Left ventricle myocardium inferior (tissue), 1 donor: Measurements from ENCODE around the gene JPH3. TPM values are rescaled to one million over a fixed set of nuclear protein-coding genes. Genes with fewer than 3 reads are reported as not detected.

Experiments used
- DNase-seq: peaks from one replicate; pipeline ENCODE4 v3.0.0-alpha.2; 2020
- H3K27ac ChIP-seq: fragments of 200-600 bp; replicated peaks from 2 replicates; pipeline ENCODE4 v1.8.0; 2021
- H3K27me3 ChIP-seq: fragments of 200-600 bp; 2 replicates; pipeline ENCODE4 v1.8.0; 2021; ENCODE audit warnings: low read depth
- H3K36me3 ChIP-seq: fragments of 200-600 bp; 2 replicates; pipeline ENCODE4 v1.8.0; 2021
- H3K4me1 ChIP-seq: fragments of 200-600 bp; 2 replicates; pipeline ENCODE4 v1.8.0; 2021
- H3K4me3 ChIP-seq: fragments of 200-600 bp; 2 replicates; pipeline ENCODE4 v1.8.0; 2021; ENCODE audit warnings: mild to moderate bottlenecking, moderate library complexity
- H3K9me3 ChIP-seq: fragments of 200-600 bp; replicated peaks from 2 replicates; pipeline ENCODE4 v1.8.0; 2021
- intact Hi-C: fragments of 100-400 bp; cut with micrococcal nuclease; formaldehyde crosslinking; loops from one replicate; pipeline ENCODE4 v1.11.0; 2022
- total RNA-seq: library from RNA; stranded (reverse); fragmentation: NEBNext Ultra II Directional; extraction: Animal tissue kit (Norgen Biotek cat#: 25700); gene quantifications from one replicate; pipeline ENCODE4 v1.2.1, GENCODE V29; 2021
- TF ChIP-seq, protein P1 (sequence below): fragments of 200-600 bp; IDR thresholded peaks from 2 replicates; pipeline ENCODE4 v1.8.0; 2021; ENCODE audit warnings: antibody characterized with exemption, mild to moderate bottlenecking, borderline replicate concordance
- donor health status: DM: no; HTN: yes; CAD: no; lungs with severe emphysema.

The JPH3 gene
- total RNA-seq, 1 donor from 2014 or later, result 0.14 TPM

DNA sequence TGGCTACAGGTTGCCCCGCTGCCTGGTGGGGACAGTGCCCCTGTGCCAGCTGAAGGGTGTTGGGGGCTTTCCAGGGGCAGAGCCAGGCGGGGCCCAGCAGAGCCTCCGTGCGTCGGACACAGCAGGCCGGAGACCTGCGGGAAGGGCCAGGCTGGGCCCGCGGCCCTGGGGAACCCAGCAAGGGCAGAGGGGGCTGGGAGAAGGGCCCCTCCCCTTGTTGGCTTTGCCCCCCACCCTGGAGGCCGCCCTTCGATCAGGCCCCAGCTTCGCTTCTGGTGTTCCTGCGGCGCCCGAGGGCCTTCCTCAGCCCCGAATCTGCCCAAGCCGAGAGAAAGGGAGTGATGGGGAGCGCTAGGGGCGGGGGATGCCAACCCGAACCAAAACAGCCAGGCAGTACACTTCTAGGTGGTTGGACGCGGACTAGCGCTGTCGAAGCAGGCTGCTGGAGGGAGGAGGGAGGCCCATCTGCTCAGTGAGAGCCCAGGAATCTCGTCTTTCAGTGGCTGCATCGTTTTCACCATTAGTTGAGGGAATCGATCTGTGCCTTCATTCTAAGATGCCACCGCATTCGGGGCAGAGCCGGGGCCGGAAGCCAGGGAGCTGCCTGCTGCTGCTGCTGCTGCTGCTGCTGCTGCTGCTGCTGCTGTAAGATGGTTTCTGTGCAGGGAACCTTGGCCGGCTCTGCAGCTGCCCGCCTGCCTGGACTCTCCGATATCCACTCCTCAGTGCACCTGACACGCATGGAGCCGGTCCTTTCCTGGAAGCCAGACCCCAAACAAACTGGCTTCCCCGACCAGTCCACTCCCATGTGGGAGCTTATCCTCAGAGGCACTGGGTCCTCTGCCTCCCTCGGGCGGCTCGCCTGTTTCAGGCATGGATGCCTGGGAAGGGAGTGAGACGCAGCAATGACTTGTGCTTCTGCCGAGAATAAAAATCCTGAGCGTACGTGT lies 1.7 kb downstream of the JPH3 start:
- Histone ChIP-seq H3K4me1 (peaks cover 8% of the 10 kb centered on the region), H3K27me3 (peaks cover 95% of the 10 kb centered on the region), H3K36me3 (no peaks in the 10 kb centered on the region), H3K4me3 (no peak overlapping the region), H3K27ac (no peak overlapping the region), H3K9me3 (peaks cover 2% of the 10 kb centered on the region)
- DNase-seq, result no peak
- intact Hi-C loops, result no loop called here
- TF ChIP-seq, protein P1, sequence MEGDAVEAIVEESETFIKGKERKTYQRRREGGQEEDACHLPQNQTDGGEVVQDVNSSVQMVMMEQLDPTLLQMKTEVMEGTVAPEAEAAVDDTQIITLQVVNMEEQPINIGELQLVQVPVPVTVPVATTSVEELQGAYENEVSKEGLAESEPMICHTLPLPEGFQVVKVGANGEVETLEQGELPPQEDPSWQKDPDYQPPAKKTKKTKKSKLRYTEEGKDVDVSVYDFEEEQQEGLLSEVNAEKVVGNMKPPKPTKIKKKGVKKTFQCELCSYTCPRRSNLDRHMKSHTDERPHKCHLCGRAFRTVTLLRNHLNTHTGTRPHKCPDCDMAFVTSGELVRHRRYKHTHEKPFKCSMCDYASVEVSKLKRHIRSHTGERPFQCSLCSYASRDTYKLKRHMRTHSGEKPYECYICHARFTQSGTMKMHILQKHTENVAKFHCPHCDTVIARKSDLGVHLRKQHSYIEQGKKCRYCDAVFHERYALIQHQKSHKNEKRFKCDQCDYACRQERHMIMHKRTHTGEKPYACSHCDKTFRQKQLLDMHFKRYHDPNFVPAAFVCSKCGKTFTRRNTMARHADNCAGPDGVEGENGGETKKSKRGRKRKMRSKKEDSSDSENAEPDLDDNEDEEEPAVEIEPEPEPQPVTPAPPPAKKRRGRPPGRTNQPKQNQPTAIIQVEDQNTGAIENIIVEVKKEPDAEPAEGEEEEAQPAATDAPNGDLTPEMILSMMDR, result no peak

DNA sequence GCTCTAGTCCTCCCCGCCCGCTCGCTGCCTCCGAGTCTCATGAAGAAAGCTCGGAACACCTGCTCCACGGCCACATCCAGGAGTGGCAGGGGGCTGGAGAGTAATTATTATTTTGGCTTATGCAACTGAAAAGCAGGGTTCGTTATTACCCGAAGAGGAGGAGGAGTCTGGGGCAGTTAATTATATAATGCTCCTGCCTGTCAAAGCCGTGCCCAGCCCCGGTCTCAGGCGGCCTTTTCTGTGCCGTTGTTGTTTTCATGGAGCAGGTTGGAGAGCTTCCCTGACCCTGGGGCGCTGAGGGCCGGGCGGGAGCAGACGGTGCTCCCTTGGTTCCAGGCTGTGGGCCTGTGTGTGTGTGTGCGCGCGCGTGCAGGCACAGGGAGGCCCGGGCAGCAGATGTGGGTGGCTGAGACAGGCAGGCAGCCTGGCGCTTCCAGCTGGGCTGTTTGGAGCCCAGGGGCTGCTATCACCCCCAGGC lies 2.4 kb downstream of the JPH3 start:
- Histone ChIP-seq H3K27me3 (peaks cover 95% of the 10 kb centered on the region), H3K4me1 (peaks cover 8% of the 10 kb centered on the region), H3K27ac (no peak overlapping the region), H3K36me3 (no peaks in the 10 kb centered on the region), H3K9me3 (no peaks in the 10 kb centered on the region), H3K4me3 (no peak overlapping the region)
- DNase-seq, result no peak
- intact Hi-C loops, result no loop called here
- TF ChIP-seq, protein P1, result no peak

GRCh38 chr16:87607223-87607622 lies 4.9 kb downstream of the JPH3 start:
- DNase-seq, result no peak
- H3K27ac ChIP-seq, result no peak overlapping the region
- H3K36me3 ChIP-seq, result no peaks in the 10 kb centered on the region
- TF ChIP-seq, protein P1, result no peak
- no peaks in the 10 kb centered on the region for H3K9me3 ChIP-seq
- intact Hi-C loops, result no loop called here
- no peak overlapping the region for H3K4me3 ChIP-seq
- peaks cover 92% of the 10 kb centered on the region for H3K27me3 ChIP-seq
- peaks cover 4% of the 10 kb centered on the region for H3K4me1 ChIP-seq

DNA sequence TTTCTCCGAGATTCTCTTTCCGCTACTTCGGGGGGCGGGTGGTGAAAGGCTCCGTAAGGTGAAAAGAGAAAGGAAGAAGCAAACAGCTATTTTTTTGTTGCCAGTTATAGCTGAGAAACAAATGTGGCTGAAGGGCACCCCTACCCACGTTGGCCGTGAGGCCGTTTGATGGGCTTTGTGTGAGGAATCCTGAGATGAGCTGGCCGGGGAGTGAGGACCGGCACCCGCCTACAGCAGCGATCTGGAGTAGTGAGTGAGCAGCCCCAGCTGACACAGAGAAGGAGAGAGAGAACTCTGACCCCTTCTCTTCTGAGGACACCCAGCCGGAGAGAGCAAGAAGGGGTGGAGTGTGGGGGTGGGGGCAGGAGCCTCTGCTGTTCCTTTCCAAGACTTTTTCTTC lies 5.6 kb downstream of the JPH3 start:
- Histone ChIP-seq H3K27me3 (peaks cover 90% of the 10 kb centered on the region), H3K27ac (no peak overlapping the region), H3K4me3 (no peak overlapping the region), H3K36me3 (no peaks in the 10 kb centered on the region), H3K4me1 (peaks cover 4% of the 10 kb centered on the region), H3K9me3 (no peaks in the 10 kb centered on the region)
- intact Hi-C loops, result no loop called here
- DNase-seq, result no peak
- TF ChIP-seq, protein P1, result no peak

- H3K9me3 ChIP-seq, result no peaks in the 10 kb centered on the region
Observed at GRCh38 chr16:87608400-87608985, 6.2 kb downstream of the JPH3 start.

More at GRCh38 chr16:87608400-87608985, 6.2 kb downstream of the JPH3 start:
- intact Hi-C loops, result no loop called here
- peaks cover 89% of the 10 kb centered on the region for H3K27me3 ChIP-seq
- DNase-seq, result peak; percentile 57
- no peak overlapping the region for H3K27ac ChIP-seq
- H3K4me3 ChIP-seq, result no peak overlapping the region
- TF ChIP-seq, protein P1, result no peak
- no peaks in the 10 kb centered on the region for H3K4me1 ChIP-seq
- H3K36me3 ChIP-seq, result no peaks in the 10 kb centered on the region
